Right renal cortex interstitium (tissue), 3 donors: Measurements from ENCODE around the gene PUM1. TPM values are rescaled to one million over a fixed set of nuclear protein-coding genes. Genes with fewer than 3 reads are reported as not detected.

ENCODE experiments used
- DNase-seq, 3 donors: peaks; one replicate each; pipeline ENCODE4 v3.0.0-alpha.2; 2013; ENCODE audit warnings: low read depth in 3 of 3, low spot score in 2 of 3
- polyA plus RNA-seq, 3 donors: library from polyadenylated mRNA; unstranded; fragments of 120-200 nt; gene quantifications; one replicate each; pipeline ENCODE4 v1.2.1, GENCODE V29; 2013; ENCODE audit not compliant: insufficient read length in 3 of 3

Gene PUM1
- polyA plus RNA-seq, 3 donors, result 132 to 140 (median 137) TPM

DNA sequence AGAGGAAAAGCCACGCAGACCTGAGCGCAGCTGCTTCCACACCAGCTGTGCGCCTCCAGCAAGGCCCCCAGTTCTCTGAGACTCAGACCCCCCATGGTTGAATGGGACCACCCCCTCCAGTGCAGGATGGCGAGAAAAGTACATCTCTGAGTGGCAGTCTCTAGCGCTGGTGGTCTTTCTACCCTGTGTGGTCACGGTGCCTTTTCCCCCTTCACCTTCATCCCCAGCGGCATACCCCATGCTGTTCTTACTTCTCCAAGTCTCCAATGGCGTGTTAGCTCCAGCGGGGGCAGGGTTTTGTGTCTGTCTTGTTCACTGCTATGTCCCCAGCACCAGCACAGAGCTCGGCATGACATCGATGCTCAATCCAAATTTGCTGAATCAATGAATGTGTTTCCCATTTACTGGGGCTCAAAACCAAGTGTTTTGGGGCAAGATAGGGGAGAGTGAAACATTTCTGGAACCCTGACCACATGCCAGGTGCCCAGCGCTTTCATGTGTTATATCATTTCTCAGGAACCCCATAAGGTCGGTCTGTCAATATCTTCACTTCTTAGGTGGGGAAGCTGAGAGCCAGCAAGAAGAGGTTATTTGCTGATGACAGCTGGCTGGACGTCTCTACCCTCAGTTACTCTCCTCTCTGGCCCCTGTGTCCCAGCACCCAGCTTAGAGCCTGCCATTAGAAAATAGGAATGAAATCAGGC lies 156.0 kb downstream of the PUM1 start:
- DNase-seq, result no peak

DNA sequence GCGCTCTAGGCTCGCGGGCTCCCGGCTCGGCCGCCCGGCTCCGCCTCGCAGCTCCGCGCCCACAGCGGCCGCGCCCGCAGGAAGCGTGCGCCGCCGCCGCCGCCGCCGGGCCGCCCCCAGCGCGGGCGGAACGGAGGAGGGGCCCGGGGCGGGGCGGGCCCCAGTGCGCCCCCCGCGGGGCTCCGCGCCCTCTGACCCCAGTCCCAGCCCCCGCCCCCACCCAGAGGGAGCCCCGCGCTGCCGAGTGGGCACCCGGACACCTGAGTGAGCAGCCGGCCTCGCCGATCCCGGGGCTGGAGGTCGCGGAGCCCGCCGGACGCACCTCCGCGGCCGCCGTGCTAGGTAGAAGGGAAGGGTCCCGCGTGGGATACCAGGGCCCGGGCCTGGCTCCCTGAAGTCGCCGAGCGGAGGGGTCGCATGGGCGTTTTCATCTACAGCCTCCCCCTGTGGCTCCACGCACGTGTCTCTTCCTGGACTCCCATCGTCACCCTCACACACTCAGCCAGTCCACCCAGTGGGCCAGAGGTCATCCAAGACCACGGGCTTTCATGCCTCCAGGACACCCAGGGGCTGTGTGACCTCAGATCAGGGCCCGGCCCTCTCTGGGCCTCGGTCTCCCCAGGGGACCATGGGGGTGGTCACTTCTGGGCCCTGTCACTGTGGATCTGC lies 156.7 kb downstream of the PUM1 start, which contains the start of gene SDC3:
Gene SDC3 (minus strand): TSS at position 63 of the 669 bp plus-strand sequence. CDS start 172 bp downstream, outside the sequence.
- DNase-seq, result no peak

DNA sequence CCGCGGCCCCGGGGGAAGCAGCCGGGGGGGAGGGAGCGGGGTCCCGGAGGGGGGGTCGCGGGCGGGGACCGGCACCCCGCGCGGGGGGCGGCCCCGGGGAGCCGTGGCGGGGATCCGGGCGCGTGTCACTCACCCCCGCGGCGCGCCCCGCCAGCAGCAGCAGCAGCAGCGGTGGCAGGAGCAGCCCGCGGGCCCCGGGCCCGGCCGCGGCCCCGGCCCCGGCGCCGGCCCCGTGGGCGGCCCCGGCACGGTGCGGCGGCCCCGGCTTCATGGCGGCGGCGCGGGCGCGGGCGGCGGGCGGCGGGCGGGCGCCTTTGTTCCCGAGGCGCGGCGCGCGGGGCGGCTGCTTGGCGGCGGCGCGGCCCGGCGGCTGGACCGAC lies 157.2 kb downstream of the PUM1 start:
- no peak for DNase-seq

DNA sequence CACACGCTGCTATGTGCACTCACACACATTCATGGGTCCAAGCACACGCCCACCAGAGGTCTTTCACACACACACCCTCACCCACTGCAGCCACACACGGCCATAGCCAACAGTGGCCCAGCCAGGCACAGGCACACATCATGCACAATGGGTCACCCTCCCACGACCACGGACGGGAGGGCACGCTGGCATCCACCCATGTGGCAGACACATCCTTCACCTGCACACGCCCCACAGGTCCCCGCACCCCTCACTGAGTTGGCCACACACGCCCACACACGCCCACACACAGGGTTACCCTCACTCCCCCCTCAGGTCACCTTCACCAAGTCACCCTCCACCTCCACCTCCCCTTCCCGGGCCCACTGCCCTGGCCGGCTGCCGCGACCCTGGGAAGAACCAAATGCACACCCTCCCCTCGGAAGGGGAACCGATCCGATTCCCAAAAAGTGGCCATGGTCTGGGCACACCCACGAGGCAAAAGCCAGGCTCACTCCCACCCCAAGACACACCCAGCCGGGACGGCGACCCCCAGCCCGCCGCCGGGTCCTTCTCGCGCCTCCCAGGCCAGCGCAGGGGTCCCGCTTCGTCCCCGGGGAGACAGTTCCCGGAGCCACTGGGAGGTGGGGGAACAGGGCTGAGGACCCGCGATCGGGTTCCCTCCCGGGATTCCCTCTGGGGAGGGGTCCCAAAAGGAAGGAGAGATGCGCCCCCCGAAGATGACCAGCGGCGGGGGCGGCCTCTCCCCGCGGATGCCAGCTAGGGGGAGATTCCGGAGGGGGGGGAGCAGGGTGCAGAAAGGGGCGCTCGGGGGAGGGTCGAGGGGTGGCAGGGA lies 157.8 kb downstream of the PUM1 start:
- DNase-seq, result no peak

DNA sequence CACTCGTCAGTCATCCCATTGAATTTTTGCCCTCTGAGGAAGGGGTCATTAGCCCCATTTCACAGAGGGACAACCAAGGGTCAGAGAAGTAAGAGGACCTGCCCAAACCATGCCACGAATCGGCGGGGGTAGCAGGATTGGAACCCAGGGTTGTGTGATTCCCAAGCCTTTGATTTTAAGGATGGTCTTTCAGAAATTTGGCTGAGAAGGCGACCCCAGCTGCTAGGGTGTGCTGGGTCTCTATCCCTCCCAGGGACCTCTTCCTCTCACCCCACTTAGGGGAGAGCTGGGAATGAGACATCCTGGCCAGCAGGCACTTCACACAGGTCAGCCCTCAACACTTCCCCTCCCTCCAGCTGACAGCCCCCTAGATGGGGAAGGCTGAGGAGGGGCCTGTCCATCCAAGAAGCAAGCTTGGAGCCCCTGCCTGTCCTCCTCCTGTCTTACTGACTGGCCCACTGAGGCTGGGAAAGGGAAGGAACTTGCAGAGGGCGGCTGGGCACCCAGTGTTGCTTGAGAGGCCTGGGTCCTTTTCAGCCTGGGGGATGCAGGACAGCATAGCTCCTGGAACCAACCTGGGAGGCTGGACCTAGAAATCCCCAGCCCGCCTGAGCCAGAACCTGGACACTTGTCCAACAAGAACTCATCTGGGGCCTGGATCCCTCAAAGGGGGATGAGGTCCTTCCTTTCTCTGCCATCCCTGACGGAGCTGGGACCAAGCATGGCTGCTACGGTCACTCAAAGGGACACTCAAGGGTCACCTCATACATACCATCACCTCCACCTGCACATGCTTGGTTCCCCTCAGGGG lies 158.7 kb downstream of the PUM1 start:
- no peak for DNase-seq

DNA sequence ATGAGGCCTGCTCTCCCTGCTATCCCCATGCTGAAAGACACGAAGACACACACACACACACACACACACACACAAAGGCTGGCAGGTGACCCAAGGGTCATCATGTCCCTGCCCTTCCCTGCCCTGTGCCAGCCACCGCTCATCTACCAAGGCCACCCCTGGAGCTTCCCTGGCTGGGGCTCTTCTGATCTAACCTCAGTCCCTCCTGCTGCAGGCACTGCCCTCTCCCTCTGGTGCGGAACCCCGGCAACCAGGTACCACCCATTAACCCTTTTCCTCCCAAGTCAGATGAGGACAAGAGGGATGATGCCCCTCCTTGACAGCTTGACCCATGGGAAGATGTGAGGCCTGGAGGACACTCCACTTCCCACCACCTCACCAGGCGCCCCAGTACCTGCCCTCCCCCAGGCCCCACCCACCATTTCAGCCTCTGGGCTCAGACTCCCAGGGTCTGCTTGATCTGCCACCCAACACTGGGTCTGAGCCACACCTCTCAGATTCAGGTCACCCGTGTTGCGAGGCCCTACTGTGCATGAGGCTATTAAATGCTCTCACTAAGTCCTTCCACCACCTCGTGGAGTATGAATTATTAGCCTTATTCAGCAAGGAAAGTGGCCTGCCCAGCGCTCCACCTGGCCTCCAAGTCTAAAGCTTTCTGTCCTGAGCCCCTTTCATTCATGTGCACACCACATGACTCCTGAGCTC lies 159.4 kb downstream of the PUM1 start:
- no peak for DNase-seq

DNA sequence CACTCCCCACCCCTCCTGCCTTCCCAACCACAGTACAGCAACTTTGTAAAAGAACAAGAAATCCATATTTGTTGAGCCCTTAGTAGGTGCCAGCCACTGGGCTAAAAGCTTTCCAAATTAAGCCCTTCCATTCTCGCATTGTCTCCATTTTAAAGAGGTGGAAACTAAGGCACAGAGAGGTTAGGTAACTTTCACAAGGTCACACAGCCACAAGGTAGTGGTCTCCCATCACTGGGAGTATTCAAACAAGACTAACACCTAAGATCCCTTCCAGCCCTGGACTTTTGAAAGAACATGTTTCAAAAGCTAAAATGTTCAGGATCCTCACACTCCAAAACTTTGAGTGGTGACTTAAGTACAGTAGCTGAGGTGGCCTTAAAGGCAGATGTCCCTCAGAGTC lies 160.1 kb downstream of the PUM1 start:
- DNase-seq, result no peak

DNA sequence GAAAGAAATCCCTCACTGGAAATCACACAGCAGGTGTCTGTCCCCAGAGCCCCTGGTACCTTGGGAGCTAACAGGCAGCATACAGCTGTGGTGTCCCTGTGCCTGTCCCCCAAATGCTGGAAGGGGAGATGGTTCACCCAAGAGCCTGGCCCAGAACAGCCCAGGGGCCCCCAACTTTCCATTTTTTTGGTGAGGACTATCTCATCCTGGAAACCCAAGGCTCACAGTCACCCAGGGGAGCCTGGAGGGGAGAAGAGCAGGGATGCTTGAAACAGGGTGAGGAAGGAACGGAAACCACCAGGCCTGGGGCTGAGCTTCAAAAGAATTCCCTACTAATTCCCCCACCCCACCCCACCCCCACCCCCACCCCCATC lies 160.6 kb downstream of the PUM1 start:
- no peak for DNase-seq

DNA sequence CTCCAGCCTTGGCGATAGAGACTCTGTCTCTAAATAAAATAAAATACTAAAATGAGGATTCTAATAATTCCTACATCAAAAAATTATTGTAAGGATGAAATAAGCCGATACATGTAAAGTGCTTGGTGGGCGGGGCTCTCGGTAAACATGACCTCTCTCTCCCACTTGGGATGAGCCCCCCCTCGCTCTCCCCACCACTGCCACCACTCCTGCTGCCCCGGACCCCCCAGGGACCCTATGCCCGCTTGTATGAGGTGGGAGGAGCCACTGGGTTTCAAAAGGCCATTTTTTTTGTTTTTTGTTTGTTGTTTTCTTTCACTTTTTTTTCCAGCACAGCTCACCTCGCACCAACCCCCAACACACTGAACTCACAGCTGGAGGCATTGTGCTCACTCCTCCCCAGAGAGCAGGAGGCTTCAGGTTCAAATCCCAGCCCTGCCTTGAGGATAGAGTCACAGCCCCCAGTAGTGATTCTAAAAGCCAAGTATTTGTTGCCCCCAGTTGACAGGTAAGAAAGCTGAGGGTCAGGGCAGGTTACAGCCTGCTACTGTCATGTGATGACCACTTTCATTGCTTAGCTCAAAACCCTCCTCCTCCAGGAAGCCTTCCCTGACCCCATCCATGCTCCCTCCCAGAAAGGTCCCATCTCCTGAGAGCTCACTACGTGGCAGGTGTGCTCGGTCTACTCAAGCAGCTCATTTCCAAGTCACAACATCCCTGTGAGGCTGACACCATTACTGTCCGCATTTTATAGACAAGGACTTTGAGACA lies 161.1 kb downstream of the PUM1 start:
- DNase-seq, result no peak

DNA sequence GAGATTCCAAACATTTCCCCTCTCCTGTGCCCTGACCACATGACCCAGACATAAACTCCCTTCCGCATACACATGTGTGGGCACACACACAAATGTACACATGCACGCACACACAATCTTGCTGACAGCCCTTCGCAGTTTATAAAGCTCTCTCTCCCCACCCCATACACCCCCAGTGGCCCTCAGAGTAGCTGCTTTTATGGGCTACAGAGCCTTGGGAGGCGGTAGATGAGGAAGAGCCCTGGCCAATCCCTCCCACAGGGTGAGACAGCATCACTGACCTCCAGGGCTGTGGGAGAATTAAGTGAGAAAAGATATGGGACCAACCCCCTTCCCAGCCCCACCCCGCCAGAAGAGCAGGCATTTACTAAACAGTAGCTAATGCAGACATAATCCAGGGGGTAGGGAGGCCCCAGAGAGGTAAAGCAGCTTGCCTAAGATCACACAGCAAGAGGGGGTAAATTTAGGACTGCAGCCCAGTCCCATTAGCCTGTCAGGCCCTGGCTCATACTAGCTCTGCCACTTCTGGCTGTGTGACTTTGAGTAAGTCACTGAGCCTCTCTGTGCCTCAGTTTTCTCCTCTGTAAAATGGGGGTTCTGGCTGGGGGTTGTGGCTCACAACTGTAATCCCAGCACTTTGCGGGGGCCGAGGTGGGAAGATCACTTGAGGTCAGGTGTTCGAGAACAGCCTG lies 162.0 kb downstream of the PUM1 start:
- no peak for DNase-seq

DNA sequence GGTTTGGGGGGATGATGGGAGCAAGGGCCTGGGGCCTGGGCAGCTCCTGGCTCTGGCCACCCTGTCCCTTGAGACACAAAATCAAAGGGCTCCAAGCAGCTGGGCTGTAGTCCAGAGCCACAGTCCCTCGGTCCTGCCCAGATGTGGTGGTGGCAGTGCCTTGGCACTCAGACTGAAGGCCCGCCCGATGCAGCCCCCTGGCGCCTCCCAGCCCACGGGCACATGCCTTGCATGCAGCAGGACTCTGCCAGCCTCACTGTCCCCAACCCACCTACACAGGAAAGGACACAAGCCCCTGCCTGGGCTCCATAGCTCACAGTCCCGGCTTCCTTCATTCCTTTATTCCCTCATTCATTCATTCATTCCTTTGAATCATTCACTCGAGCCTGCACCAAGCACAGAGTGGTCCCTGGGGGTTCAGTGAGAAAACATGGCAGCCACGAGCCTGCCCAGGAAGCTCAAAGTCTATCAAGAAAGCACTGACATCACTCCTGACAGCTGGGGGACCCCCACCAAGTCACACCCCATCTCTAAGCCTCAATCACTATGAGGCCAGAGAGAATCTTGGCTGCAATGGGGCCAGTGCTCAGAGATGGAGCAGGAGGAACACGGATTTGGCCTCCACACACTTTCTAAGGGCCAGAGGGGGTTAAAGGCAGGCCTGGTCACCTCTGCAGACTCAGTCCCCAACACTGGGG lies 162.8 kb downstream of the PUM1 start:
- no peak for DNase-seq

DNA sequence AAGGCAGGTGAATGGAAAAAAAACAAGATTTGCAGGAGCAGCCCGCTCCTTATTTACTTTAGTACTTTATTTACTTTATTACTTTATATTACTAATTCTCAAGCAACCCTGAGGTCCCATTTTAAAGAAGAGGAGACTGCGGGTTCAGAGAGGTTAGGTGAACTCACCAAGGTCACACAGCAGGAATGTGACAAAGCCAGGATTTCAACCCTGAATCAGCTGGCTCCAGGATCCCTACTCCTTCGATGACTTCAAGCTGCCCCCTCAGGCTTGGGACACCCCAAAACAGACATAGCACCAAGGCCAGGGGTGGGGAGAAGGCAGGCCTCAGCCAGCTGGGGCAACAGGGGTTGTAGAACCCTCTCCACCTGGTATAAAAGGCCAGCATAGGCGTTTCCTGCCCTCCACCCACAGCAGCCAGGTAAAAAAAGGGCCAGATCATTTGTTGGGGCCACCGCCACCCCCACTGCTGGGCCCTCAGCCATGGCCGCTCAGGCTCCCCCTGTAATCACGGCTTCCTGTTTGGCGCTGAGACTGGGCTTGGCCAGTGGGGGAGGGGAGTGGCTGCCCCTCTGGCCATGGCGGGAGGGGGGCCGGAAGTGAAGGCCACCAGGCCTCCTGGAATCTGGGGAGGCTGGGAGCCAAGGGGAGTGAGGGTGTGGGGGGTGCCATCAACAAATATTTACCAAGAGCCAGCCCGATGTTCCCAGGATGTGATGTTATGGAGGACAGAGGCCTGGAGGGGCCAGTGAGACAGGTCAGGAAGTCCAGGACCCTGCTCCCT lies 163.5 kb downstream of the PUM1 start:
- DNase-seq, result no peak

DNA sequence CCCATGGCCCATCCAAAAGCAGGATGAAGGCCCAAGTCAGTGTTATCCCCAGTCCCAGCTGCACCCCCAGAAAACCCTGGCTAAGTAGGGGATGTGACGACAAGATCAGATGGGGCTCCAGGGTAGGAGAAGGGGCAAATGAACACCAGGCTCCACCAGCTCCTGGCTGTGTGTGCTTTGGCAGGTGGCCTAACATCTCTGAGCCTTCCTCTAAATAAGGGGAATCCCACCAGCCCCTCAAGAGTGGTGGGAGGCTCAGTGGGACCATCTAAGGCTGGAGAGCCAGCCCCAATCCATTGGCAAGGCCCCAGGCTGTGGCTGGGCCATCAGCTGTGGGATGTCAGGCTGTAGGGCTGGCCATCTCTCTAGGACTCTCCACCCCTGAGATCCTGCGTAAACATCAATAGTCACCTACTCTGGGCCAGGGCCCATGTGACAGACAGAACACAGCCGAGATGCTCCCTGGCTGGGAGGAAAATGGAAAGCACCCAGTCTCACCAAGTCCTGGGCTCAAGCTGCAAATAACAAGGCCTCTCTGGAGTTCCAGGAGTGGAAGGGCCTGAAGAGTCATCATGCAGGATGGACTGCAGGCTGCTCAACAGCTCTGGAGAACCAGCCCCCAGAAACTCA lies 164.5 kb downstream of the PUM1 start:
- no peak for DNase-seq

DNA sequence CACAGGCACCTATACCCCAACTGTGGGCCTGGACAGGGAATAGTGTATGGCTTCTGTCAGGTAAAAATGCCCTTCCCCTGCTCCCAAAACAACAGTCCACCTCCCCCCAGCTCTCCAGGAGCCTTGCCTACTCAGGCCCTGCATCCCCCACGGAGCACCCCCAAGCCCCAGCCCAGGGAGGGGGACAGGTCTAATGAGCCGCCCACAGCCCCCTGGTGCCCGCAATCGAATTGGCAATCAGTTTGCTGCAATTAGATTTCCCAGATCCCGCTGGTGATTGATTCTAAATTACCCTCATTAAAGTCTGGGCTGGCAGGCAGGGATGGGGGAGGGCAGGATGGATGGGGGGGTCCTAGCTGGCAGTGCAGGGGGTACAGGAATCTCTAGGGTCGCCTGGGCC lies 165.0 kb downstream of the PUM1 start:
- no peak for DNase-seq

DNA sequence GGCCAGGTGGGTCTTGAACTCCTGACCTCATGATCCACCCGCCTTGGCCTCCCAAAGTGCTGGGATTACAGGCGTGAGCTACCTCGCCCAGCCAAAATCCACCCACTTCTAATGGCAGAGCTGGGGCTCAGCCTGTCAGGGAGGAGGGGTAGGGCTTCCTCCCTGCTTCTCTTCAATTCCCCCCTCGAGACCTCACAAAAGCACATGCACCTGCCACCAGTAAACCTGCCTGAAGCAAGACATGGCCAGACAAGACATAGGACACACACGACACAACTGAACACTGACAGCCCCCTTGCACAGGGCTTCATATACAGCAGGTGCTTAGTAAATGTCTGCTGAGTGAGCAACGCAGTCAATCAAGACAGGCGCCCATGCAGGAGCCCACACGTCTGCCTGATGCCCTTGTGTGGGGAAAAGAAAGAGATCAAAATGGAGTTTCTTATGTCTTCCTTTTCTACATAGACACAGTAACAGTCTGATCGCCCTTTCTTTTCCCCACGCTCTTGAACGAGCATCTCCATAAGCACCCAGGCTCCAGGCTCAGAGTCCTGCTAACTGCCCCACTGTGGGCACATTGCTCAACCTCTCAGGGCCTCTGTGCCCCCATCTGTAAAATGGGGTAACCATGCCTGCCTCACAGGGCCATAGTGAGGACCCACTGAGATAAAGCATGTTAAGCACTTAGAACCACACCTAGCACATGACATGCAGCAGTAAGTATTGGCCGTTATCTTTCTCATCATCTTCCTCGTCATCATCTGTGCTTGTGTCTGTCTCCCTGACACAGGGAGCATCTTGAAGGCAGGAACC lies 165.7 kb downstream of the PUM1 start:
- DNase-seq, result no peak
